DND-41 (cell line): Measurements from ENCODE around the gene LINS1.

Experiments
- ATAC-seq: fragments of 200-7000 bp; cut with Tn5 transposase; 3 replicates; pipeline ENCODE4 v1.9.1; 2021; ENCODE audit warnings: low read depth; ENCODE audit not compliant: insufficient read depth
- DNase-seq: peaks from one replicate; pipeline ENCODE4 v3.0.0-alpha.2; 2020
- H2AFZ ChIP-seq: 2 replicates; pipeline ENCODE4 v1.6.0; 2012; ENCODE audit warnings: low read depth, low read length
- H3K27ac ChIP-seq: 2 replicates; pipeline ENCODE4 v1.5.1; 2012; ENCODE audit warnings: low read length, inconsistent platforms
- H3K27me3 ChIP-seq: fragments of 200-600 bp; sonication (generic); 2 replicates; pipeline ENCODE4 v1.6.0; 2012; ENCODE audit warnings: low read length, mild to moderate bottlenecking, inconsistent platforms; ENCODE audit not compliant: insufficient read depth, poor library complexity
- H3K36me3 ChIP-seq: 2 replicates; pipeline ENCODE4 v1.5.1; 2012; ENCODE audit warnings: low read length, inconsistent platforms; ENCODE audit not compliant: insufficient read depth
- H3K4me1 ChIP-seq: 2 replicates; pipeline ENCODE4 v1.5.1; 2012; ENCODE audit warnings: mild to moderate bottlenecking, low read length; ENCODE audit not compliant: insufficient read depth
- H3K4me2 ChIP-seq: 2 replicates; pipeline ENCODE4 v1.6.0; 2012; ENCODE audit warnings: mild to moderate bottlenecking, moderate library complexity, low read length, inconsistent platforms; ENCODE audit not compliant: insufficient read depth
- H3K4me3 ChIP-seq, 2 experiments: fragments of 200-600 bp in 1 of 2; shearing (Covaris generic) in 1 of 2; 2 replicates each; pipeline ENCODE4 v1.5.1; 2012 to 2016; ENCODE audit warnings: inconsistent platforms in 2 of 2, low read length in 2 of 2, mild to moderate bottlenecking in 2 of 2, low read depth in 1 of 2, moderate library complexity in 1 of 2
- H3K79me2 ChIP-seq: 2 replicates; pipeline ENCODE4 v1.6.0; 2012; ENCODE audit warnings: low read length, inconsistent platforms; ENCODE audit not compliant: insufficient read depth
- H3K9ac ChIP-seq: 2 replicates; pipeline ENCODE4 v1.6.0; 2012; ENCODE audit warnings: low read depth, mild to moderate bottlenecking, inconsistent platforms, low read length, moderate library complexity
- H3K9me3 ChIP-seq: 2 replicates; pipeline ENCODE4 v1.5.1; 2012; ENCODE audit warnings: low read length, moderate library complexity, mild to moderate bottlenecking, inconsistent platforms; ENCODE audit not compliant: insufficient read depth, severe bottlenecking
- H4K20me1 ChIP-seq: 2 replicates; pipeline ENCODE4 v1.6.0; 2012; ENCODE audit warnings: low read length; ENCODE audit not compliant: insufficient read depth
- EZH2 ChIP-seq: IDR thresholded peaks from 3 replicates; pipeline ENCODE4 v1.6.1; 2012; ENCODE audit warnings: borderline replicate concordance, low read depth, mild to moderate bottlenecking, moderate library complexity, low read length, inconsistent platforms; ENCODE audit not compliant: severe bottlenecking
- TF ChIP-seq, protein P1 (sequence below): IDR thresholded peaks from 2 replicates; pipeline ENCODE4 v1.5.1; 2012; ENCODE audit warnings: borderline replicate concordance, low read length, moderate library complexity, mild to moderate bottlenecking; ENCODE audit not compliant: poor library complexity, severe bottlenecking; ENCODE audit errors: extremely low read depth

The LINS1 gene

GRCh38 chr15:100633763-100634075 is 31.7 kb upstream of the LINS1 start:
- Histone ChIP-seq H3K4me3 (no peak overlapping the region), H3K79me2 (peaks cover 7% of the 10 kb centered on the region; the same call in 1 of the 2 replicates), H3K9me3 (no peaks in the 10 kb centered on the region), H4K20me1 (peaks cover 5% of the 10 kb centered on the region), H3K4me1 (no peaks in the 10 kb centered on the region), H3K4me2 (no peak overlapping the region), H3K36me3 (peaks cover 36% of the 10 kb centered on the region), H3K27me3 (no peaks in the 10 kb centered on the region), H2AFZ (no peak overlapping the region), H3K27ac (no peak overlapping the region), H3K9ac (no peak overlapping the region)
- ATAC-seq (no peak), DNase-seq (no peak)
- TF ChIP-seq EZH2, result no peak
- TF ChIP-seq, protein P1, sequence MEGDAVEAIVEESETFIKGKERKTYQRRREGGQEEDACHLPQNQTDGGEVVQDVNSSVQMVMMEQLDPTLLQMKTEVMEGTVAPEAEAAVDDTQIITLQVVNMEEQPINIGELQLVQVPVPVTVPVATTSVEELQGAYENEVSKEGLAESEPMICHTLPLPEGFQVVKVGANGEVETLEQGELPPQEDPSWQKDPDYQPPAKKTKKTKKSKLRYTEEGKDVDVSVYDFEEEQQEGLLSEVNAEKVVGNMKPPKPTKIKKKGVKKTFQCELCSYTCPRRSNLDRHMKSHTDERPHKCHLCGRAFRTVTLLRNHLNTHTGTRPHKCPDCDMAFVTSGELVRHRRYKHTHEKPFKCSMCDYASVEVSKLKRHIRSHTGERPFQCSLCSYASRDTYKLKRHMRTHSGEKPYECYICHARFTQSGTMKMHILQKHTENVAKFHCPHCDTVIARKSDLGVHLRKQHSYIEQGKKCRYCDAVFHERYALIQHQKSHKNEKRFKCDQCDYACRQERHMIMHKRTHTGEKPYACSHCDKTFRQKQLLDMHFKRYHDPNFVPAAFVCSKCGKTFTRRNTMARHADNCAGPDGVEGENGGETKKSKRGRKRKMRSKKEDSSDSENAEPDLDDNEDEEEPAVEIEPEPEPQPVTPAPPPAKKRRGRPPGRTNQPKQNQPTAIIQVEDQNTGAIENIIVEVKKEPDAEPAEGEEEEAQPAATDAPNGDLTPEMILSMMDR, result no peak

GRCh38 chr15:100631831-100632230 is 29.8 kb upstream of the LINS1 start:
- peaks cover 5% of the 10 kb centered on the region for H4K20me1 ChIP-seq
- H2AFZ ChIP-seq, result no peak overlapping the region
- peaks cover 7% of the 10 kb centered on the region; the same call in 1 of the 2 replicates for H3K79me2 ChIP-seq
- ATAC-seq (no peak), DNase-seq (no peak)
- peaks cover 36% of the 10 kb centered on the region for H3K36me3 ChIP-seq
- H3K4me1 ChIP-seq, result no peaks in the 10 kb centered on the region
- no peak overlapping the region for H3K9ac ChIP-seq
- no peak for TF ChIP-seq EZH2
- TF ChIP-seq, protein P1, result no peak
- no peak overlapping the region for H3K27ac ChIP-seq
- H3K9me3 ChIP-seq, result no peaks in the 10 kb centered on the region
- no peak overlapping the region for H3K4me2 ChIP-seq
- H3K4me3 ChIP-seq, result no peak overlapping the region
- no peaks in the 10 kb centered on the region for H3K27me3 ChIP-seq

DNA sequence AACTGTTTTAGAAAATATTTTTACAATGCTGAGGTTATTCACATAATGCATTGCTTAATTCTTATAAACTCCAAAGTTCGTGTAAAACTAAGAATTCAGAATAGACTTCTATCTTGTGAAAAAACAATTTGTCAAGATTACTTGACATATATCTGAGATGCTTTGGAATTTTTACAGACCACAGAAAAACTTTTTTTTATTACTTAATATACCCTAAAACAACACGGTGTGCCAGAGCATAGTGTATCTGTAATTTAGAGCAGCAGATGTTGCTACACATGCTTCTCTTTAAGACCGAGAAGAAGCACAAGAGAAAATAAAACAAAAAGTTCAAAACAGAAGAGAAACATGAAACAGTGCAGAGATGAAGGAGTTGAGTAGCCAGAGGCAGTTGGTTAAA is 26.8 kb upstream of the LINS1 start:
- Histone ChIP-seq H3K79me2 (no peaks in the 10 kb centered on the region), H3K9ac (no peak overlapping the region), H3K9me3 (no peaks in the 10 kb centered on the region), H3K27me3 (no peaks in the 10 kb centered on the region), H3K4me2 (no peak overlapping the region), H3K4me1 (no peaks in the 10 kb centered on the region), H4K20me1 (no peaks in the 10 kb centered on the region), H3K36me3 (peaks cover 36% of the 10 kb centered on the region), H2AFZ (no peak overlapping the region), H3K4me3 (no peak overlapping the region), H3K27ac (no peak overlapping the region)
- ATAC-seq (no peak), DNase-seq (no peak)
- TF ChIP-seq, protein P1, result no peak
- no peak for TF ChIP-seq EZH2
